K562 treated with DMSO at 1 percent for 24 hours (cell line): ENCODE measurements around the gene SAMD13. TPM values are rescaled to one million over a fixed set of nuclear protein-coding genes. Genes with fewer than 3 reads are reported as not detected.

Source experiments
- total RNA-seq: library from RNA; unstranded; fragments of 300-600 nt; gene quantifications from 2 replicates; pipeline ENCODE4 v1.2.3, GENCODE V29; 2022; ENCODE audit warnings: low read depth; ENCODE audit not compliant: insufficient read depth

Gene SAMD13
- 0.23 and 2.0 TPM in 2 replicates for total RNA-seq

GRCh38 chr1:84301004-84301784, at the start of gene SAMD13:
Gene SAMD13 (plus strand): TSS chr1:84301708. CDS start chr1:84303235, 1,527 bp downstream.

GRCh38 chr1:84398175-84399155, 97.0 kb downstream of the SAMD13 start, which contains the start of gene DNASE2B:
Gene DNASE2B (plus strand): TSS chr1:84398484. CDS start chr1:84398565, 81 bp downstream.

Other genes with a start within 250 kb of the SAMD13 start
- gene PRKACB, start 157.4 kb upstream of the SAMD13 start, total RNA-seq = 4.0 and 4.8 TPM in 2 replicates
- gene DNASE2B, start 96.8 kb downstream of the SAMD13 start, total RNA-seq = not detected in 2 replicates
- gene RPF1, start 177.6 kb downstream of the SAMD13 start, total RNA-seq = 38.9 TPM in 2 replicates
- 2.6 TPM in 1 of 2 replicates, not detected in the other for gene SPATA1, start 204.7 kb downstream of the SAMD13 start, total RNA-seq
- 177 and 205 TPM in 2 replicates for gene GNG5, start 204.9 kb downstream of the SAMD13 start, total RNA-seq